Amygdala (tissue), 56 donors: ENCODE data around the gene PPCDC.

Experiments
- DNase-seq, 56 donors: peaks; one replicate each; lab custom pipeline; 2025; lab: John Stamatoyannopoulos, UW

The PPCDC gene

DNA sequence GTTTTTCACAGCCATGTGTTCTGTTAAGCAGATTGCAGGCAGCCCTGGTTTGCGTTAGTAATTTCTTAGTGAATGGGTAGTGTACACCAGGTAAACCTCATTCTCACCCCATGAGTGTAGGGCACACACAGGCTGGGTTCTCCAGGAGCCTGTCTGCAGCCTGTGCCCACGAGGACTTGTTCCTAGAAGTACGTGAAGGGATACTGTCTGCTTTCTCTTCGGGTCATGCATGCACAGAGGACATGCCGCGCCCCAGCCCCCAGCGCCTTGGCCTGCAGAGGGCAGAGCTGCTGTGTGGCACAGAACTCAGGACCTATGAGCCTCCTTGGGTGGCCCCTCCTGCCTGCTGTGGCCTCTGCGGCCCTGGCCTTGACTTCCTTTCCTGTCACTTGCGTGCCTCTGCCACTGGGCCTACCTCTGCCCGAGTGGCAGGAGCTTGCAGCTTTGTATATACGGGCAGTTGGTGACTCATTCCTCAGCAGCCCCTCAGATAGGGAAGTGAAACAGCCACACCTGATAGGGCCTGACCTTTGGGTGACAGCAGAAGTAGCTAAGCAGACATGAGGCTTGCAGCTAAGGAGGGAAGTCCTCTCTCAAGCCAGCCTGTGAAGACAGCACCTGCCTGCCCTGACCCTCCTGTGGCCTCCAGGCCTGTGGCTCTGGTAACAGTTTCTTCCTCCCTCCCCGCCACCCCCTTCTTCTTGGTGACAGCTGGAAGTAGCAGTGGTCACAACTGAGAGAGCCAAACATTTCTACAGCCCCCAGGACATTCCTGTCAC, 19.5 kb downstream of the PPCDC start:
- DNase-seq: peak in 45 of 56 donors; percentile 9 to 73 (median 41)

DNA sequence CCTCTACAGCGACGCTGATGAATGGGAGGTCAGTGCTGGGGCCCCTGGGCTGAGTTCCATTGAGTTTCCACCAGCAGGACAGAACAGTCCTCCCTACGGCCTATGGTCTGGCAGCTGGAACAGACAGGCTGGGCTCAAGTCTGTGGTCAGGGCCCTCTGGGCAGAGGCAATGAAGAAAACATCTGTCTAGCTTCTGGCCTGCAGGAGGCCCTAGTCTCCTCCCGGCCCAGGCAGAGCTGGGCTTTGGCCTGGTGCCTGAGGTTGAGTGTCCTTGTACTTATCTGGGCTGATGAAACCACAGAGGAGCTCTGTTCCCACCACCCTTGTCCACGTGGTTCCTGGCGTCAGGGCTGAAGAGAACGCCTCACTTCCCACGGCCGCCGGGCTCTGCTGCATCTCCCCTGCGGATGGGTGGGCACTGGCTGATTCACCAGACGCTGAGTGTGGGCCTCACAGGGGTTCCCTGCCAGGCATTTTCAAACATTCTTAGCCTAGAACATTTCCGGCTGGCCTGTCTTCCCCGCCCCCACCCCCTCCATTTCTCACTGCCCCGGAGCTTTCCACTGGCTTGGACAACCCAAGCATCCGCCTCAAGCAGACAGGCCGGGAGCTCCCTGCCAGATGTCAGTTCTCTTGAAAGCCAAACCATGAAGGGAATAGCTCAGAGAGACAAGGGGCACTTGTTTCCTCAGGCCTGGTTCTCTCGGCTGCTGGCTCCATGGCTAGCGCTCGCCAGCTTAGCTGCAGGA, 20.3 kb downstream of the PPCDC start:
- DNase-seq: peak in 55 of 56 donors; percentile 33 to 95 (median 87)

DNA sequence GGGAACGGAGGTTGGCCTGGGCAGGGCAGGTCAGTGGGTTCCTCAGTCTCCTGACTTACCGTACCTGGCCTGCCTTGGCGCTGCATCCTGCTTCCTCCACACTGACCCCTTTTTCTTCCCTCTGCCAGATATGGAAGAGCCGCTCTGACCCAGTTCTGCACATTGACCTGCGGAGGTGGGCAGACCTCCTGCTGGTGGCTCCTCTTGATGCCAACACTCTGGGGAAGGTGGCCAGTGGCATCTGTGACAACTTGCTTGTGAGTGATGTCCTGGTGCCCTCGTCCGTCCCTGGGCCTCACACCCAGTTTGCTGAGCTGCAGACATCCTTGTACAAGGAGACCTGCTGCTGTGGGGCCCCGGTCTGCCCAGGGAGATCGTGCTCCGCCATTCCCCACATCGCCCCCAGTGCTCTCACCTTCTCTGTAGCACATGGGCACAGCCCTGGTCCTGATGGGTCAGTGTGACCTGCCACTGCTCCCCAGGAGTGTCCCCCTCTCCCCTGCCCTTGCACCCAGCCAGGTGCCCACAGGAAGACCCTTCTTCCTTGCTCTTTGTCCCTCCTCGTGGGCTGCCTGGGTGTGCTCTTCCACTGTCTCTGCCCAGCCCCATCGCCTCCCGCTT, 21.0 kb downstream of the PPCDC start:
- no peak for DNase-seq

DNA sequence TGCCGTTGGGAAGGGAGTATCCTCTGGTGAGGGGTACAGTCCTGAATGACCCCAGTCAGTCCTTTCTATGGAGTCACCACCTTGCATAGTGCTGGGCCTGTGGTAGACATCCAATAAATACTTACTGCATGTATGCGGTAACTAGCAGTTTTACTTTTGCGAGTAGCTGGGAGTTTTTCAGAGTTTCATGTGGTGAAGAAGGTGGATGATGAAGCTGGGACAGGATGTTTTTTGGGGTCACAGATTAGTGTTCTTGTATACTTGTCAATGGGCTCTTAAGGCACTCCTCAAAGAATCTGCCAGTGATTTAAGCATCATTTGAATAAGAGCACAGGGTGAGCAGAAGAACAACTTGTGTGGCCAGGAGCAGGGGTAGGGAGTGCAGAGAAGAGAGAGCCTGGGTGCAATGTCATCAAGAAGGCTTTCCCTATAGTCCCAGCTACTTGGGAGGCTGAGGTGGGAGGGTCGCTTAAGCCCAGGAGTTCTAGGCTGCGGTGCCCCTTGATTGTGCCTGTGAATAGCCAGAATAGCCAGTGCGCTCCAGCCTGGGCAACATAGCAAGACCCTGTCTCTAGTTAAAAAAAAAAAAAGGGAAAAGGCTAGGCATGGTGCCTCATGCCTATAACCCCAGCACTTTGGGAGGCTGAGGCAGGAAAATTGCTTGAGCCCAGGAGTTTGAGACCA, 22.1 kb downstream of the PPCDC start:
- no peak for DNase-seq

DNA sequence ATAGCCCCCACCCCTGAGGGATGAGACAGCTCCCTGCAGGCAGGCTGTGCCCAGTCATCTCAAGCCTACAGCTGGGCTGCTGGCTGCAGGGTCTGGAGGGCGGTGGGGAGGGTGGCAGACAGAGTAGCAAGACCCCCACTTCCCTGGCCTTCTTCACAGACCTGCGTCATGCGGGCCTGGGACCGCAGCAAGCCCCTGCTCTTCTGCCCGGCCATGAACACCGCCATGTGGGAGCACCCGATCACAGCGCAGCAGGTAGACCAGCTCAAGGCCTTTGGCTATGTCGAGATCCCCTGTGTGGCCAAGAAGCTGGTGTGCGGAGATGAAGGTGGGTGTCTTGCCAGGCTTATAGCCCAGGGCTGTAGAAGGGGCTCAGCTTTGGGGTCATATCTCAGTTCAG, 25.0 kb downstream of the PPCDC start:
- DNase-seq: no peak

DNA sequence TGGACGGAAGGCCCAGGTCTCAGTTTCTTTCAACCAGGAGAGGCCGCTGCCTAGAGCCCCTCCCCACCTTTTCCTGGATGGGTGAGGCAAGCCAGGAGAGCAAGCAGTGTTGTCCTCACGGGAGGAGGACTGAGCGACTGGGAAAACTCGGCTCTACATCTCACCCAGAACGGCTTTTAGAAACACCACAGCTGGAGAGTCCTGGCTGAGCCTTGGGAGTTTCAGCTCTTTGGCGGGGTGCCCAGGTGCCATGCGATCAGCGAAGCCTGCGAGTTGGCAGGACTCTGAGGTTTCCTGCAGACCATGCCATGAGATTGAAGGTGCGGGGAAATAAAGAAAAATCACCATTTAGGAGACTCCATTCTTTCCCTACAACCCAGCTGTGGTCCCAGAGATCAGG, 26.0 kb downstream of the PPCDC start:
- DNase-seq: peak in 49 of 56 donors; percentile 3 to 80 (median 44)

DNA sequence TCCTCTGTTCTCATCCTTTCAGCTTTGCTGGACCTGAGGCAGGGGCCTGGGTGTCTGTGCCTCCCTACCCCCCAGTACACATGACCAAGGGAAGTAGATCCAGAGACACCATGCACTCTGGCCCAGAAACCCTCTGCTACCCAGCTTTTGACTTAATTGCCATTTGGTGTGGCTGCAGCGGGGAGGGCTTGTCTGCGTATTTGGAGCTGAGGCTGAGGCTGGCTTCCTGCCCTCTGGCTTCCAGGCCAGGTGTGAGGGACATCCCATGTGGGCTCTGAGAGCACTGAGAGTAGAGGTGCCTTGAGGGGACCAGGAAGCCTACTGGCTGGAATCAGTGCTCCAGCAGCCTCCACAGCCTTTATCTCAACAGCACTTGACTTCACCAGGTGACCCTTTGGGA, 26.9 kb downstream of the PPCDC start:
- DNase-seq: no peak

DNA sequence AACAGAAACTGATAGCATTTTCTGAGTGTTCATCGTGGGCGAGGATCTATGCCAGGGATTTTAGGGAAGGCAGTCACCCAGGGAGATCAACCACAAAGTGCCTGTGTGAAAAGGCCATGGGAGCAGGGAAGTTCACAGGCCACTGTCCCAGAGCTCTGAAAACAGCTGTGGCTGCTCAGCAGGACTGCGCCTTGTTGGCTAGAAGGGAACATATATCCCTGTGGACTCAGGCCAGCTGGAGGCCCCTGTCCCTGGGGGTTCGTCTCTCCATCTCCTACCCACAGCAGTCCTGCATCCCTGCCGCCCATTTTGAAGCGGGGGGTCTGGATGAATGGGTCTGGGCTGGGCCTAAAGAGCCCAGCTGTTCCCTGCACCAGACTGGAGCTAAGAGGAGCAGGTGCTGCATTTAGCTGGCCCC, 27.8 kb downstream of the PPCDC start:
- no peak for DNase-seq

DNA sequence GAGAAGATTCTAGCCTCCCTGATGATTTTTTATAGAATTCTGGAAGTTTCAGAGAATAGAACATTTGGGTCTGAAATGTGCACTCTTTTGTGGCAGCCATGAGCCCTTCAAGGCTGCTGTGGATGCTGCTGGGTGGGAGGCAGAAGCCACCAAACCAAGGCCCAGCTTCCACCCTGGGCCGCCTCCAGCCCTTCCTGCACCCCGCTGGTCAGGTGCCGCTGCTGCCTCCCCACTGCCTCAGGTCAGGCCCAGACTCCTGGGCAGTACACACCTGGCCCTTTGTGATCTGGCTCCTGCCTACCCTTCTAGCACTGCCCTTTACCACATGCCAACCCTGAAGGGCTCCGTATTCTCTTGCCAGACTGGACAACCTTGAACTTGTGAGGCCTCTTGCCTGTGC, 28.3 kb downstream of the PPCDC start:
- no peak for DNase-seq

DNA sequence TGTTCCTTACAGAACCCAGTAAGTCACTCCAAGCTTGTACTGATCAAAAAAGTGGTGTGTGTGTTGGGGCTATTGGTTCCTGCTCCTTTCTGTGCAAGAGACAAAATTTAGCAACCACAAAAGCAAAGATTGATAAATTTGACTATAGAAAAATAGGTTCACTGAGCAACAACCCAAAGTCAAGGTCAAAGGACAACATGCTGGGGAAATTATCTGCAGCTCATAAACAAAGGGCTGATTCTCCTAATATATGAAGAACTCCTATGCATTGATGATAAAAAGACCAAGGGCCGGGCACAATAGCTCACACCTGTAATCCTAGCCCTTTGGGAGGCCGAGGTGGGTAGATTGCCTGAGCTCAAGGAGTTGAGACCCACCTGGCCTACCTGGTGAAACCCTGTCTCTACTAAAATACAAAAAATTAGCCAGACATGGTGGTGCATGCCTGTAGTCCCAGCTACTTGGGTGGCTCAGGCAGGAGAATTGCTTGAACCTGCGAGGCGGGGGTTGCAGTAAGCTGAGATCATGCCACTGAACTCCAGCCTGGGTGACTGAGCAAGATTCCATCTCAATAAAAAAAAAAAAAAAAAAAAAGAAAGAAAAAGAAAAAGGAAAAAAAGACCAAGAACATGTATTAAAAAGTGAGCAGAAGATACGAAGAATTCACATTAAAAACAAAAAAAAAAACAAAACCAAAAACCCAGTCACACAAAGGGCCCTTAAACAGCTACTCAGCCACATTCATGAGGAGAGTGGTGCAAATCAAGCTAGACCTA, 29.8 kb downstream of the PPCDC start:
- no peak for DNase-seq

DNA sequence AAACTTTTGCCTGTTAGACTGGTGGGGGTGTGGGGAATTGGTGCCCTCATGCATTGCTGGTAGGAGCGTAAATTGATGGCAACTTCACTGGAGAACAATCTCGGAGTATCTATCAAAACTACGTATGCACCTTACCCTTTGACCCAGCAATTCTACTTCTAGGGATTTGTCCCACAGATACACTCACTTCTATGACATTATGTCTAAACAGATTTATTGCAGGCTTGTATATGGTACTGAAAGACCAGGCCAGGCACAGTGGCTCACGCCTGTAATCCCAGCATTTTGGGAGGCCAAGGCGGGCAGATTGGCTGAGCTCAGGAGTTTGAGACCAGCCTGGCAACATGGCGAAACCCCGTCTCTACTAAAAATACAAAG, 30.3 kb downstream of the PPCDC start:
- no peak for DNase-seq

DNA sequence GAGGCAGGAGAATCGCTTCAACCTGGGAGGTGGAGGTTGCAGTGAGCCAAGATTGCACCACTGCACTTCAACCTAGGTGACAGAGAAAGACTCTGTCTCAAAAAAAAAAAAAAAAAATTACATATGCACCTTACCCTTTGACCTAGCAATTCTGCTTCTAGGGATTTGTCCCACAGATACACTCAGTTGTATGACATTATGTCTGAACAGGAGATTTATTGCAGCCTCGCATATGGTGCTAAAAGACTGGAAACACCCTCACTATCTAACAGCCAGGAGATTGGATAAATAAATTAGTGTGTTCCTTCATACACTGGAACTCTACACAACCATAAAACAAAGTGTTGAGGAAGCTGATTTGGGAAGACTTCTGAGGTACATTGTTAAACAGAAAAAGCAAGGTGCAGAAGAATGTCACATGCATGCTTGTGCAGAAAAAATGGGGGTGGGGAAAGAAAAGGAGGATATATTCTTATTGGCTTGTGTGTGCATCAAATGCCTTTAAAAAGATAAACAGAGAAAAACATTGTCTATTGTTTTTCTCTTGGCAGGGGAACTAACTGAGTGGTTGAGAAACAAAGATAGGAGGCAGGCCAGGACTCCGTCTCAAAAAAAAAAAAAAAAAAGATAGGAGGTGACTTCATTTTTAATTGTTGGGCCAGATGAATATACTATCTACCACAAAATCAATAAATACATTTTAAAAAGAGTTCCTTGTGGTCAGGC, 30.9 kb downstream of the PPCDC start:
- DNase-seq: no peak

DNA sequence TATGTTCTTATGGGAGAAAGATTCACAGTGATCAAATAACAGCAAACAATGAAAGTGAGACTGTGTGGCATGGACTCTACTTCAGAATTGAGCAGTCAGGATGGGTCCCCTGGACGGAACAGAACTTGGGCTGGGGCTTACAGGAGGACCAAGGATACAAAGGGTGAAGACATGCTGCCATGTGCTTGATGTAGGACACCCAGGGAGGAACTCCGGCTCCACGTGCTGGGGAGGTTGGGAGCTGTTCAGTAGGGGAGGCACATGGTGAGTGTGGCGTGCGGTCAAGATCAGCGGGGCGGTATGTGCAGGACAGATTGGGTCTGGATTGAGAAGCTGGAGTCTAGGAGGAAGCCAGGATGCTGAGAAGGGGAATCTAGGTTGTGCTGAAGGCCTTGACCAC, 32.6 kb downstream of the PPCDC start:
- no peak for DNase-seq

DNA sequence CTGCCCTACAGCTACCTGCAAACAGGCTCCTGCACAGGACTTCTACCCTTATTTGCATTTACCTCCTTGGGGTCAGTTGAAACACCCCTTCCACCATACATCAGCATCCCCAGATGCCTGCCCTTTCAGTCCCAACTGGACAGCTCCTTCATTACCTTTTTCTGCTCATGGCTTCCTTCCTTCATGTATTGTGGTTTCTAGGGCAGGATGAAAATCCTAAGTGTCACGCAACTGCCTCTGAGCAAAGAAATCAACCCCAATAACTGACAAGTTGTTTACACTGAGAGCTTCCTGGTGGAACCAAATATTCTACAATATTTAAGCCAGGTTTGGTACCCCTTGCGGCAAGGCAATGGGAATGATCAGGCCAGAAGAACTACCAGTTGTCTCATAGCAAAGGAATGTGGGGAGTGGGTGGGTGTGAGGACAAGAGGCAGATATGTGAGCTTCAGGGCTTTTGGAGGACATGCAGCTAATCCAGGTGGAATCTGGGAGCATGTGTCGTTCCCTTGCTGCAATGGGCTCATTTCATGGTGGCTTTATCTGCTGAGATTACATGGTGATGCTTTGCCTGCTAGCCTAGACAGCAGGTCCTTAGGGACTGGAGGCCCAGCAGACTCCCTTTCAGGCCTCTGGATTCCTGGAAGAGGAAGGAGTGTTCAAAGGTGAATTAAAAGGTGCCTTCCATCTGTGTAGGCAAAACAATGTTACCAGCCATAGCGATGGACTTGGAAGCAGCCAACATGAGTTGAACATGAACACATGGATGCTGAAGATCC, 34.9 kb downstream of the PPCDC start:
- no peak for DNase-seq

DNA sequence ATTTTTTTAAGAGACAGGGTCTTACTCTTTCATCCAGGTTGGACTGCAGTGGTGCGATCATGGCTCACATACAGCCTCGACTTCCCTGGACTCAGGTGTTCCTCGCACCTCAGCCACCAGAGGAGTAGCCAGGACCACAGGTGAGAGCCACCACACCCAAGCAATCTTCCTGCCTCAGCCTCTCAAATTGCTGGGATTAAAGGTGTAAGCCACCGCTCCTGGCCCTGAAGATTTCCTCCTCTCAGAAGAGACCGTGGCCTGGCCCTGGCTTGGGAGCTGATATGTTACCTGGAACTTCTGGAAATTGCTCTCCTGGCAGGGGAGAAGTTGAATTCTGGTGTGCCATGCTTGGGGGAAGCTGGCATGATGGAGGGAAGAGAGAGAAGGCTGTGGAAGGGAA, 36.2 kb downstream of the PPCDC start:
- no peak for DNase-seq

DNA sequence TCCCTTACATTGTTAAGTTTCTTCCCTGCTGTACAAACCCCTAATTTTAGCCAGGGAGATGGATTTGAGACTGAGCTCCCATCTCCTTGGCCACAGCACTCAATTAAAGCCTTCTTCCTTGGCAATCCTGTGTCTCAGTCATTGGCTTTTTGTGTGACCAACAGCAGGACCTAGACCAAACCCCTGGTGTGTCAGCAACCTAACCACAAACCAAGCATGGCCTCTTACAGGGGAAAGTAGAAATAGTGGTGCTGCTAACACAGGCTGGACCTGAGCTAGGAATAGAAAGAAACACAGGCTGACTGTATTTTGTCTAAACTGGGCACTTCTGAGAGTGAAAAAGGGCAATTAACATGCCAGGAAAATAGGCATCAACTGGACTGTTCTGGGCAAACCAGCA, 37.9 kb downstream of the PPCDC start:
- DNase-seq: no peak

DNA sequence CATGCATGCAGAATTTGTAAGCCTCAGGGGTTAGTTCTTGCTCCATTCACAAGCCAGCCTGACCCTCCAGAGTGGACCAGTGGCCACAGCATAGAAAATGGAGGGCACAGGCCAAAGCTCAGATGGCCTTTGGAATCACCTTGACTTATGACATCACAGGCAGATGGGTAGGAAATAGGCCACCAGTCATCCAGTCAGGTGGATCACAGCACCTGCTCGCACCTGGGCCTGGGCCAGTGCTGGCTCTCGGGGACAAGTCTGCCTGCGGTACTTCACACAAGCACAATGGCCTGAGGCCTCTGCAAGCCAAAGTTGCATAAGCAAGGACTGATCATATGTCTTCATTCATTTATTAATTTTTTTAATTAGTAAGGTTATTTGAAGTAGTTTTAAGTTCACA, 39.3 kb downstream of the PPCDC start:
- no peak for DNase-seq

DNA sequence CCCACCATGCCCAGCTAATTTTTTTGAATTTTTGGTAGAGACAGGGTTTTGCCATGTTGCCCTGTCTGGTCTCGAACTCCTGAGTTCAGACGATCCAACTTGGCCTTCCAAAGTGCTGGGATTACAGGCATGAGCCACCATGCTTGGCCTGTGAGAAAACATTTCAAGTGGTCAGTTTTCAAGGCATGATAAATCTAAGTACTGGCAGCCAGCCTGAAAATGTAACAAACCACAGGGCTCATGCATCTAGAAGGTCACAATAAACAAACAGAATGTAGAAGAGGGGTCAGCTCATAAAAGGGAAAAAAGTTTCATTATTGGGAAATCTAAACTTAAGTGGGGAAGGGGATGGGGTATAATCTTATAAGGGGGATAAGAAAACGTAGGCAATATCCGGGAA, 39.9 kb downstream of the PPCDC start:
- DNase-seq: no peak

DNA sequence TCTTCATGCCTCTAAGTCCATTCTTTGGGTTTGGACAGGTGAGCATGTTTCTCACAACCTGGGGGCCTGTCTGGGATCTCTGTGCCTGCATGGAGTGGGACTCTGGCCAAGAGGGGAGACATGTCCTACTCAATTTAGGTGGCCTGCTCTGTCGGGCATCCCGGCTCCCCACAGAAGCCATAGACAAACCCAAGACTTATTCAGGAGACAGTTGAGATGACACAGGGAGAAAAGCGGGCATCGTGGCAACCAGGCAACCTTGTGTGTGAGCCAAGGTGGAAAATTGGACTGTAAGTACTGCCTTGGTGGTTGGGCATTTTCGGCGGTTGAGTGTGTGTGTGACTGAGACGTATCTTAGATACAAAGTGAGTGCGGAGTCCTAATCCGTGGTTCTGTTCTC, 40.5 kb downstream of the PPCDC start:
- no peak for DNase-seq
